Esophagus muscularis mucosa (tissue), 3 donors: ENCODE measurements around the gene FDPS.

Experiments
- EP300 ChIP-seq: sonication (generic); formaldehyde crosslinking; IDR thresholded peaks from one replicate; pipeline ENCODE4 v1.6.1; 2017; ENCODE audit warnings: antibody characterized with exemption
- TF ChIP-seq, protein P1 (sequence below), 3 experiments: fragments of 200-600 bp in 2 of 3; fragments of 450-650 bp in 1 of 3; sonication (generic) in 2 of 3; IDR thresholded peaks; one replicate each; pipeline ENCODE4 v1.5.1; 2017 to 2019; ENCODE audit warnings: antibody characterized with exemption in 3 of 3, mild to moderate bottlenecking in 2 of 3, moderate library complexity in 1 of 3

GRCh38 chr1:155260276-155260675, 48.4 kb upstream of the FDPS start:
- TF ChIP-seq EP300 = no peak
- TF ChIP-seq, protein P1, sequence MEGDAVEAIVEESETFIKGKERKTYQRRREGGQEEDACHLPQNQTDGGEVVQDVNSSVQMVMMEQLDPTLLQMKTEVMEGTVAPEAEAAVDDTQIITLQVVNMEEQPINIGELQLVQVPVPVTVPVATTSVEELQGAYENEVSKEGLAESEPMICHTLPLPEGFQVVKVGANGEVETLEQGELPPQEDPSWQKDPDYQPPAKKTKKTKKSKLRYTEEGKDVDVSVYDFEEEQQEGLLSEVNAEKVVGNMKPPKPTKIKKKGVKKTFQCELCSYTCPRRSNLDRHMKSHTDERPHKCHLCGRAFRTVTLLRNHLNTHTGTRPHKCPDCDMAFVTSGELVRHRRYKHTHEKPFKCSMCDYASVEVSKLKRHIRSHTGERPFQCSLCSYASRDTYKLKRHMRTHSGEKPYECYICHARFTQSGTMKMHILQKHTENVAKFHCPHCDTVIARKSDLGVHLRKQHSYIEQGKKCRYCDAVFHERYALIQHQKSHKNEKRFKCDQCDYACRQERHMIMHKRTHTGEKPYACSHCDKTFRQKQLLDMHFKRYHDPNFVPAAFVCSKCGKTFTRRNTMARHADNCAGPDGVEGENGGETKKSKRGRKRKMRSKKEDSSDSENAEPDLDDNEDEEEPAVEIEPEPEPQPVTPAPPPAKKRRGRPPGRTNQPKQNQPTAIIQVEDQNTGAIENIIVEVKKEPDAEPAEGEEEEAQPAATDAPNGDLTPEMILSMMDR (IDR thresholded peaks at IDR 0.05) = no peak
